NOMO-1 treated with DMSO at 0.1 percent for 48 hours (cell line): Measurements from ENCODE around the gene PDCD2.
"Not testable (repeated sequence)": the region's sequence is repeated elsewhere in the genome, so short reads cannot be mapped to it uniquely, and the experiment has no call there.

Experiments
- DNase-seq: peaks from one replicate; lab custom pipeline; 2025; ENCODE audit not compliant: unreplicated experiment; lab: John Stamatoyannopoulos, UW

Gene PDCD2

GRCh38 chr6:170552765-170553533 is 31.5 kb downstream of the PDCD2 start, which contains the start of gene PSMB1:
Gene PSMB1, minus strand, starts transcription at chr6:170553307. Its CDS starts 65 bp downstream, at chr6:170553242.
- DNase-seq: peak; percentile 85

- DNase-seq: no peak
These were observed 39.0 kb downstream of the PDCD2 start for GRCh38 chr6:170545405-170545804.

- DNase-seq: no peak
These were observed 42.3 kb downstream of the PDCD2 start for GRCh38 chr6:170542031-170542719.

- DNase-seq: no peak
These were observed 47.1 kb downstream of the PDCD2 start for GRCh38 chr6:170537329-170537728.

GRCh38 chr6:170536671-170537070 is 47.8 kb downstream of the PDCD2 start:
- no peak for DNase-seq

GRCh38 chr6:170535004-170535403 is 49.4 kb downstream of the PDCD2 start:
- DNase-seq: no peak

- no peak for DNase-seq
These were observed 50.6 kb downstream of the PDCD2 start for GRCh38 chr6:170533792-170534191.

GRCh38 chr6:170532867-170533488 is 51.5 kb downstream of the PDCD2 start:
- no peak for DNase-seq

- peak; percentile 36 for DNase-seq
These were observed 54.5 kb downstream of the PDCD2 start for GRCh38 chr6:170529839-170530469.

- not testable (repeated sequence) for DNase-seq
These were observed 56.4 kb downstream of the PDCD2 start for GRCh38 chr6:170527995-170528394.

- DNase-seq: no peak
These were observed 58.6 kb downstream of the PDCD2 start for GRCh38 chr6:170525795-170526194.
